ENCODE data around the gene FAM89B.

GRCh38 chr11:65562788-65563187 is 9.6 kb upstream of the FAM89B start:
- TF ChIP-seq, protein P1, sequence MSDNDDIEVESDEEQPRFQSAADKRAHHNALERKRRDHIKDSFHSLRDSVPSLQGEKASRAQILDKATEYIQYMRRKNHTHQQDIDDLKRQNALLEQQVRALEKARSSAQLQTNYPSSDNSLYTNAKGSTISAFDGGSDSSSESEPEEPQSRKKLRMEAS (IDR thresholded peaks at IDR 0.05) = no peak
- TF ChIP-seq EZH2 (IDR thresholded peaks at IDR 0.05; ENCODE audit: low read depth, low read length, severe bottlenecking) = no peak
- TF ChIP-seq, protein P2, sequence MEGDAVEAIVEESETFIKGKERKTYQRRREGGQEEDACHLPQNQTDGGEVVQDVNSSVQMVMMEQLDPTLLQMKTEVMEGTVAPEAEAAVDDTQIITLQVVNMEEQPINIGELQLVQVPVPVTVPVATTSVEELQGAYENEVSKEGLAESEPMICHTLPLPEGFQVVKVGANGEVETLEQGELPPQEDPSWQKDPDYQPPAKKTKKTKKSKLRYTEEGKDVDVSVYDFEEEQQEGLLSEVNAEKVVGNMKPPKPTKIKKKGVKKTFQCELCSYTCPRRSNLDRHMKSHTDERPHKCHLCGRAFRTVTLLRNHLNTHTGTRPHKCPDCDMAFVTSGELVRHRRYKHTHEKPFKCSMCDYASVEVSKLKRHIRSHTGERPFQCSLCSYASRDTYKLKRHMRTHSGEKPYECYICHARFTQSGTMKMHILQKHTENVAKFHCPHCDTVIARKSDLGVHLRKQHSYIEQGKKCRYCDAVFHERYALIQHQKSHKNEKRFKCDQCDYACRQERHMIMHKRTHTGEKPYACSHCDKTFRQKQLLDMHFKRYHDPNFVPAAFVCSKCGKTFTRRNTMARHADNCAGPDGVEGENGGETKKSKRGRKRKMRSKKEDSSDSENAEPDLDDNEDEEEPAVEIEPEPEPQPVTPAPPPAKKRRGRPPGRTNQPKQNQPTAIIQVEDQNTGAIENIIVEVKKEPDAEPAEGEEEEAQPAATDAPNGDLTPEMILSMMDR (IDR thresholded peaks at IDR 0.05; ENCODE audit: control extremely low read depth in 1 of 3, insufficient read depth in 1 of 3, low read depth in 1 of 3, low read length in 3 of 3) = no peak

All from H1 (cell line).